SK-MEL-5 (cell line): ENCODE results near the gene LRRC59. TPM values are rescaled to one million over a fixed set of nuclear protein-coding genes. Genes with fewer than 3 reads are reported as not detected.
"Not testable (repeated sequence)": the region's sequence is repeated elsewhere in the genome, so short reads cannot be mapped to it uniquely, and the experiment has no call there.

Experiments used
- DNase-seq: peaks from one replicate; pipeline ENCODE4 v3.0.0-alpha.2; 2016; ENCODE audit warnings: low read depth, low spot score
- in situ Hi-C: cut with HindIII; loops from 2 replicates; pipeline ENCODE4 v1.10.0; 2016; ENCODE audit warnings: low sequenced_read_pairs, high pct_unique_total_duplicates, low pct_unique_long_range_greater_than_20kb
- small RNA-seq, 2 experiments: library from RNA; depleted of rRNA; stranded (forward); fragments of <200 nt; gene quantifications; one replicate each; pipeline ENCODE3, GENCODE V24; 2014
- total RNA-seq: library from RNA; depleted of rRNA; stranded (reverse); fragments of >200 nt; shearing (Covaris generic); gene quantifications from 2 replicates; pipeline ENCODE4 v1.2.3, GENCODE V29; 2014; rRNA removed

The LRRC59 gene
- total RNA-seq, 1 experiment from 2014 or later = 177 TPM

DNA sequence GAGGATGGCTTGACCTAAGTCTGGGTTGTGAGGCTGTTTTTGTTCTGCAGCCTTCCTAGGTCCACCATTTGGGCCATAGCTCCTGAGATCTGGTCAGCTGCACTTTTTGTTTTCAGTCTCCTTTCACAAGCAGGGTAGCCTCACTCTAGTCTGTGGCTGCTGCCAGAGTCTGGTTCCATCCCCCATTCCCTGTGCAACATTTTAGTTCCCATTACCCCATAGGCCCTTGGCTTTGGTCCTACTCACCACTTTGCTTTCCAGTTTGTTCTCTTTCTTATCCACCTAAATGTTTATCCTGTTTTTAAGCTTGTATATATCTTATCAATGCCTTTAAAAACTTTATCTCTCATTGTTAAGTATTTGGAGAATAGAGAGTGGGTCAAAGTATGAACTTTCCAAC, 57.9 kb downstream of the LRRC59 start:
- DNase-seq = no peak
- in situ Hi-C loops = no loop called here

- in situ Hi-C loops = no loop called here
- no peak for DNase-seq
These were observed 58.7 kb downstream of the LRRC59 start for GRCh38 chr17:50338645-50339044.

- no peak for DNase-seq
- in situ Hi-C loops = no loop called here
These were observed 59.4 kb downstream of the LRRC59 start for GRCh38 chr17:50337956-50338355.

GRCh38 chr17:50333291-50334057, 63.8 kb downstream of the LRRC59 start:
- in situ Hi-C loops, DNase-seq: not testable (repeated sequence)

DNA sequence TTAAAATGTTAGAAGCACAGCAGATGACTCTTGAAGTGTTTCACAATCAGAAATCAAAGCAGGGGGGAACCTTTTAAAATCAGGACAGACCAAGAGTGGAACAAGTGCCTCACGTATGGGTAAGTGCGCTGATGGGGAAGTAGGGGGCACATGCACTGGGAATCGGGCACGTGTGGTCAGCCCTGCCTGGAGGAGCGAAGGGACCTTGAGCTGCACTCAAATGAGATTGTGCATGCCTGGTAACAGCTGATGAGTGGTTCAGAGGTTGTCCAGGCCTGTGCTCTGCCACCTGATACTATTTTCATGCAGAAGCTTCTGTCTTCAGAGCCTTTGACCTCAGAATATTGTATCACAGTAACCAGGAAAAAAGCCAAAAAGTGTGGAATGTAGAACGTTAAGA, 65.1 kb downstream of the LRRC59 start:
- in situ Hi-C loops = no loop called here
- DNase-seq = no peak

Small RNA genes within 50 kb of the gene (small RNA-seq; reads per million reads assigned to genes)
- gene RF00019 = 0 reads per million in 2 experiments

Other genes with a start within 250 kb of the LRRC59 start
- gene PPP1R9B, start 246.8 kb downstream of the LRRC59 start, total RNA-seq = 33.6 and 36.2 TPM in 2 replicates
- not detected in 2 replicates for gene SGCA, start 231.5 kb downstream of the LRRC59 start, total RNA-seq
- 0.03 TPM in 2 replicates for gene COL1A1, start 195.9 kb downstream of the LRRC59 start, total RNA-seq
- 0.08 and 1.3 TPM in 2 replicates for gene TMEM92, start 123.1 kb downstream of the LRRC59 start, total RNA-seq
- 31.7 and 34.2 TPM in 2 replicates for gene XYLT2, start 51.4 kb downstream of the LRRC59 start, total RNA-seq
- 107 and 120 TPM in 2 replicates for gene MRPL27, start 24.3 kb downstream of the LRRC59 start, total RNA-seq
- gene EME1, start 24.3 kb downstream of the LRRC59 start, total RNA-seq = 9.9 and 13.0 TPM in 2 replicates
- gene ACSF2, start 28.7 kb upstream of the LRRC59 start, total RNA-seq = 11.2 and 11.8 TPM in 2 replicates
- gene CHAD, start 71.4 kb upstream of the LRRC59 start, total RNA-seq = not detected in 2 replicates
- 35.7 and 41.4 TPM in 2 replicates for gene RSAD1, start 81.3 kb upstream of the LRRC59 start, total RNA-seq
- 0.32 and 1.5 TPM in 2 replicates for gene MYCBPAP, start 110.9 kb upstream of the LRRC59 start, total RNA-seq
- 0.03 TPM in 1 of 2 replicates, not detected in the other for gene EPN3, start 135.2 kb upstream of the LRRC59 start, total RNA-seq
- gene SPATA20, start 149.7 kb upstream of the LRRC59 start, total RNA-seq = 46.6 and 50.9 TPM in 2 replicates
- not detected in 2 replicates for gene CACNA1G, start 163.2 kb upstream of the LRRC59 start, total RNA-seq
- gene ABCC3, start 237.4 kb upstream of the LRRC59 start, total RNA-seq = not detected in 2 replicates